IPS-15b (cell line): Measurements from ENCODE around the gene PNMT.

ENCODE experiments used
- H3K27me3 ChIP-seq: one replicate; pipeline ENCODE4 v1.6.1; 2013; ENCODE audit warnings: low read length; ENCODE audit not compliant: control insufficient read depth, insufficient read depth
- H3K36me3 ChIP-seq: one replicate; pipeline ENCODE4 v1.6.1; 2013; ENCODE audit warnings: low read length; ENCODE audit not compliant: control insufficient read depth, insufficient read depth
- H3K4me1 ChIP-seq: one replicate; pipeline ENCODE4 v1.6.1; 2013; ENCODE audit warnings: mild to moderate bottlenecking, low read length; ENCODE audit not compliant: control insufficient read depth, insufficient read depth
- H3K4me3 ChIP-seq: one replicate; pipeline ENCODE4 v1.5.1; 2013; ENCODE audit warnings: low read depth, low read length
- H3K9ac ChIP-seq: one replicate; pipeline ENCODE4 v1.6.1; 2013; ENCODE audit warnings: low read depth, mild to moderate bottlenecking, low read length
- H3K9me3 ChIP-seq: one replicate; pipeline ENCODE4 v1.6.1; 2013; ENCODE audit warnings: mild to moderate bottlenecking, low read length; ENCODE audit not compliant: control insufficient read depth, insufficient read depth

The PNMT gene

GRCh38 chr17:39660397-39661385 lies 7.6 kb upstream of the PNMT start:
- Histone ChIP-seq H3K27me3 (peaks cover 1% of the 10 kb centered on the region), H3K9ac (no peak overlapping the region), H3K4me1 (peaks cover 13% of the 10 kb centered on the region), H3K36me3 (peaks cover 22% of the 10 kb centered on the region), H3K9me3 (no peaks in the 10 kb centered on the region), H3K4me3 (no peak overlapping the region)

GRCh38 chr17:39661744-39662541 lies 6.3 kb upstream of the PNMT start:
- no peaks in the 10 kb centered on the region for H3K9me3 ChIP-seq
- no peak overlapping the region for H3K9ac ChIP-seq
- peaks cover 11% of the 10 kb centered on the region for H3K27me3 ChIP-seq
- H3K4me1 ChIP-seq, result peaks cover 23% of the 10 kb centered on the region
- no peak overlapping the region for H3K4me3 ChIP-seq
- H3K36me3 ChIP-seq, result peaks cover 16% of the 10 kb centered on the region

GRCh38 chr17:39662551-39663339 lies 5.5 kb upstream of the PNMT start:
- H3K9ac ChIP-seq, result no peak overlapping the region
- H3K4me1 ChIP-seq, result peaks cover 25% of the 10 kb centered on the region
- no peaks in the 10 kb centered on the region for H3K9me3 ChIP-seq
- peaks cover 16% of the 10 kb centered on the region for H3K27me3 ChIP-seq
- no peak overlapping the region for H3K4me3 ChIP-seq
- H3K36me3 ChIP-seq, result peaks cover 16% of the 10 kb centered on the region

- Histone ChIP-seq H3K4me1 (peaks cover 25% of the 10 kb centered on the region), H3K27me3 (peaks cover 16% of the 10 kb centered on the region), H3K36me3 (peaks cover 16% of the 10 kb centered on the region), H3K4me3 (peak overlapping the region; percentile 49), H3K9me3 (no peaks in the 10 kb centered on the region), H3K9ac (no peak overlapping the region)
Observed at GRCh38 chr17:39663340-39663687, 4.9 kb upstream of the PNMT start.

- Histone ChIP-seq H3K4me1 (peaks cover 28% of the 10 kb centered on the region), H3K27me3 (peaks cover 19% of the 10 kb centered on the region), H3K9ac (peak overlapping the region; percentile 60), H3K4me3 (peak overlapping the region; percentile 49), H3K36me3 (peaks cover 16% of the 10 kb centered on the region), H3K9me3 (no peaks in the 10 kb centered on the region)
Observed at GRCh38 chr17:39663688-39664580, 4.3 kb upstream of the PNMT start.

- peak within 1 kb of the TSS; percentile 60 for H3K9ac ChIP-seq
- peak within 1 kb of the TSS; percentile 49 for H3K4me3 ChIP-seq
- no peaks in the 10 kb centered on the region for H3K9me3 ChIP-seq
- peaks cover 19% of the 10 kb centered on the region for H3K27me3 ChIP-seq
- peaks cover 16% of the 10 kb centered on the region for H3K36me3 ChIP-seq
- peaks cover 28% of the 10 kb centered on the region for H3K4me1 ChIP-seq
Observed at GRCh38 chr17:39664581-39665561, 3.4 kb upstream of the PNMT start, which contains the start of gene TCAP. Gene TCAP, plus strand, starts transcription at chr17:39665349. Its CDS starts 11 bp downstream, at chr17:39665360.

GRCh38 chr17:39665642-39666224 lies 2.5 kb upstream of the PNMT start:
- Histone ChIP-seq H3K36me3 (peaks cover 9% of the 10 kb centered on the region), H3K27me3 (peaks cover 19% of the 10 kb centered on the region), H3K4me1 (peaks cover 28% of the 10 kb centered on the region), H3K4me3 (peak overlapping the region; percentile 13), H3K9me3 (no peaks in the 10 kb centered on the region), H3K9ac (no peak overlapping the region)

- H3K9me3 ChIP-seq, result no peaks in the 10 kb centered on the region
- H3K4me1 ChIP-seq, result peaks cover 28% of the 10 kb centered on the region
- H3K36me3 ChIP-seq, result peaks cover 7% of the 10 kb centered on the region
- peaks cover 19% of the 10 kb centered on the region for H3K27me3 ChIP-seq
- no peak overlapping the region for H3K9ac ChIP-seq
- peak overlapping the region; percentile 13 for H3K4me3 ChIP-seq
Observed at GRCh38 chr17:39666231-39666600, 2.0 kb upstream of the PNMT start.

GRCh38 chr17:39666601-39667261 lies 1.5 kb upstream of the PNMT start:
- H3K27me3 ChIP-seq, result peaks cover 19% of the 10 kb centered on the region
- H3K9me3 ChIP-seq, result no peaks in the 10 kb centered on the region
- no peak overlapping the region for H3K9ac ChIP-seq
- peaks cover 29% of the 10 kb centered on the region for H3K4me1 ChIP-seq
- H3K36me3 ChIP-seq, result peaks cover 7% of the 10 kb centered on the region
- peak overlapping the region; percentile 43 for H3K4me3 ChIP-seq
